ENCODE measurements around the gene B3GNT2.

DNA sequence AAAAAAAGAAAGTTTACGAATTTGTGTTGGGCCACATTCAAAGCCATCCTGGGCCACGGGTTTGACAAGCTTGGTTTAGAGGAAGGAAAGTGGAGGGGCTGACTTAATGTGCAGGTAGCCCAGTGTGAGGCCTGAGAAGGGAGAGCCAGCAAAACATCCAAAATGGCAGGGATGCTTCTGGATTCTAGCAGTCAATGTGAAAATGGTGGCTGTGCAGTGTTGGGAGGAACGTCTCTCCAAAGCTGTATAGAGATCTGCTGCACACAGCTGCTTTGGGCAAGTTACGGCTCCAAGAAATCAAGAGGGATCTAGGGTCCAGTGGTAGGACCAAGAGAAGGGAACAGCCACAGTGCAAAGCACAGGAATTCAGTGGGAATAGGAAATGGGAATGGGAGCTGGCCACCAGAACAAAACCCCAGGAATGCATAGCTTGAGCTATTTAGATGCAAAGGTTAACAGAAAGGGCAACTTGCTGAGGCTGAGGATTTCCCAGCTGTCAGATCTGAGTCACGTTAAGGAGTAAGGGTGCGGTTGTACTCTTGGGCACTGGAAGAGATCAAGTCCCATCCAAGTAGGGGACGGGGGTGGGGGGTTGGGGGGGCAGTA lies 70.6 kb downstream of the B3GNT2 start:
- TF ChIP-seq POLR2AphosphoS5 (IDR thresholded peaks at IDR 0.05) (no peak), CTCF (IDR thresholded peaks at IDR 0.05 in 8 of 11, conservative IDR thresholded peaks at IDR 0.05 in 3 of 11) (no peak), POLR2A (IDR thresholded peaks at IDR 0.05) (no peak)

Measured in spleen (tissue), 7 donors.